Neutrophil (primary cell): Measurements from ENCODE around the gene HK2.

Experiments
- H3K27ac ChIP-seq: fragments of 200-600 bp; sonication (generic); 2 replicates; pipeline ENCODE4 v1.5.1; 2016; ENCODE audit warnings: mild to moderate bottlenecking, moderate library complexity
- H3K27me3 ChIP-seq: fragments of 200-600 bp; sonication (generic); 2 replicates; pipeline ENCODE4 v1.6.0; 2016; ENCODE audit warnings: mild to moderate bottlenecking
- H3K36me3 ChIP-seq: fragments of 200-600 bp; sonication (generic); 2 replicates; pipeline ENCODE4 v1.5.1; 2017
- H3K4me1 ChIP-seq, 2 experiments: fragments of 200-600 bp in 1 of 2; sonication (generic) in 1 of 2; 1 replicate in 1 of 2; 2 replicates in 1 of 2; pipeline versions ENCODE4 v1.5.1 to v1.6.1; 2013 to 2016; ENCODE audit warnings: low read depth in 1 of 2, low read length in 1 of 2, mild to moderate bottlenecking in 1 of 2, moderate library complexity in 1 of 2; ENCODE audit not compliant: control insufficient read depth in 1 of 2, insufficient read depth in 1 of 2
- H3K4me3 ChIP-seq, 2 experiments: fragments of 200-600 bp in 1 of 2; sonication (generic) in 1 of 2; 1 replicate in 1 of 2; 2 replicates in 1 of 2; pipeline ENCODE4 v1.5.1; 2013 to 2016; ENCODE audit warnings: low read depth in 1 of 2, low read length in 1 of 2, mild to moderate bottlenecking in 1 of 2, moderate library complexity in 1 of 2
- H3K9me3 ChIP-seq: fragments of 200-600 bp; sonication (generic); 2 replicates; pipeline ENCODE4 v1.5.1; 2016
- TF ChIP-seq, protein P1 (sequence below): fragments of 200-600 bp; sonication (generic); IDR thresholded peaks from 2 replicates; pipeline ENCODE4 v1.5.1; 2016; ENCODE audit warnings: antibody characterized with exemption

Gene HK2

GRCh38 chr2:74915743-74916142 is 81.8 kb downstream of the HK2 start:
- no peaks in the 10 kb centered on the region for H3K9me3 ChIP-seq
- H3K27ac ChIP-seq, result no peak overlapping the region
- no peak overlapping the region for H3K4me3 ChIP-seq
- peaks cover under 1% of the 10 kb centered on the region for H3K27me3 ChIP-seq
- no peaks in the 10 kb centered on the region for H3K36me3 ChIP-seq
- TF ChIP-seq, protein P1, sequence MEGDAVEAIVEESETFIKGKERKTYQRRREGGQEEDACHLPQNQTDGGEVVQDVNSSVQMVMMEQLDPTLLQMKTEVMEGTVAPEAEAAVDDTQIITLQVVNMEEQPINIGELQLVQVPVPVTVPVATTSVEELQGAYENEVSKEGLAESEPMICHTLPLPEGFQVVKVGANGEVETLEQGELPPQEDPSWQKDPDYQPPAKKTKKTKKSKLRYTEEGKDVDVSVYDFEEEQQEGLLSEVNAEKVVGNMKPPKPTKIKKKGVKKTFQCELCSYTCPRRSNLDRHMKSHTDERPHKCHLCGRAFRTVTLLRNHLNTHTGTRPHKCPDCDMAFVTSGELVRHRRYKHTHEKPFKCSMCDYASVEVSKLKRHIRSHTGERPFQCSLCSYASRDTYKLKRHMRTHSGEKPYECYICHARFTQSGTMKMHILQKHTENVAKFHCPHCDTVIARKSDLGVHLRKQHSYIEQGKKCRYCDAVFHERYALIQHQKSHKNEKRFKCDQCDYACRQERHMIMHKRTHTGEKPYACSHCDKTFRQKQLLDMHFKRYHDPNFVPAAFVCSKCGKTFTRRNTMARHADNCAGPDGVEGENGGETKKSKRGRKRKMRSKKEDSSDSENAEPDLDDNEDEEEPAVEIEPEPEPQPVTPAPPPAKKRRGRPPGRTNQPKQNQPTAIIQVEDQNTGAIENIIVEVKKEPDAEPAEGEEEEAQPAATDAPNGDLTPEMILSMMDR, result no peak
- H3K4me1 ChIP-seq, result peaks cover 4 to 7% of the 10 kb centered on the region in 2 experiments

DNA sequence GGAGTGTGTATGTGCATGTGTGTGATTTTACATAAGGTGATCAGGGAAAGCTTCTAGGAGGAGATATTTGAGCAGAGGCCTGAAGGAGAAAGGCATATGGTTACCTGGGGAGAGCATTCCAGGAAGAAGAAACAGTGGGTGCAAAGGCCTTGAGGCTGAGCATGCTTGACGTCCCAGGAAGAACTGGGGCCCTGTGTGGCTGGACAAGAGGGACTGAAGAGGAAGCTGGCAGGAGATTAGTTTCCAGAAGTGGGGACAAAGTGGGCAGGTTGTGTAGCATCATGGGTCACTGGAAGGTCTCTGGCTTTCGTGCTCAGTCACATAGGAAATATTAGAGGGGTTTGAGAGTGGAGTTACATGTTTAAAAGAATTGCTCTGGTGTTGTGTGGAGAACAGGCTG is 82.5 kb downstream of the HK2 start:
- no peak overlapping the region for H3K4me3 ChIP-seq
- no peaks in the 10 kb centered on the region for H3K9me3 ChIP-seq
- H3K27me3 ChIP-seq, result no peaks in the 10 kb centered on the region
- no peaks in the 10 kb centered on the region for H3K36me3 ChIP-seq
- H3K4me1 ChIP-seq, result peaks cover 4 to 7% of the 10 kb centered on the region in 2 experiments
- TF ChIP-seq, protein P1, result no peak
- no peak overlapping the region for H3K27ac ChIP-seq

DNA sequence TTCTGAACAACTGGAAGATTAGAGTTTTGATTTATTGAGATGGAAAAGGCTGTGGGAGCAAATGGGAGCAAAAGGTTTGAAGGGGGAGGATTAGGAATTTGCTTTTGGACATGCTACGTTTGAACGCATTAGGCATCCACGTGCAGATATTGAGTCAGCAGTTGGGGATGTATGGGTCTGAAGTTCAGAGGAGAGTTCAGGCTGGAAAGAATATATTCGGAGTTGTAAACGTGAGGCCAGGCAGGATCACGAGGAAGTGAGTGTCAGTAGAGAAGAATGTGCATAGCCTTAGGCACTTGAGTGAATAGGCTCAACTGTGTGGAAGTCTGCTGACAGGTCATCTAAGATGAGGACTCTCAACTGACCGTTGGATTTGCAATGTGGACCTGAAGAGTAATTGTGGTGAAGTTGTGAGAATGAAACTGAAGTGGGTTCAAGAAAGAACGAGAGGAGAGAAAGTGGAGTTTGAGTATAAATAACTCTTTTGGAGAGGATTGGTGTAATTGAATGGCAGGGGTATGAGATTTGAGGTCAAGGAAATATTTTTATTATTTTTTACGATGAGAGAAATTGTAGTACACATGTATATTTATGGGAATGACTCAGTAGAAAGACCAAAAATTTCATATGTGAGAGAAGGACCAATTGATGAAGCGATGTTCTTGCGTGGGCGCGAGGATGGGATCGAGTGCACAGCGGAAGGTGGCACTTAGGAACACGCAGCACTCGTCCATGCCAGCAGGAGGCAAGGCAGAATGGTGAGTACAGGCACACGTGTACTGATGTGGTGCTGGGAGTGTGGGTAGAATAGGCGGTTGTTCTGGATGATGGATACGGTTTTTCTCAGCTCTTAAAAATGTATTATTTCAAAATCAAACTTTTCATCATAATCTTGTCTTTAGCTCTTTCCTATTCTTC is 84.0 kb downstream of the HK2 start:
- Histone ChIP-seq H3K4me1 (peaks cover 16 to 20% of the 10 kb centered on the region in 2 experiments), H3K27me3 (no peaks in the 10 kb centered on the region), H3K9me3 (no peaks in the 10 kb centered on the region), H3K36me3 (no peaks in the 10 kb centered on the region), H3K27ac (no peak overlapping the region), H3K4me3 (no peak overlapping the region)
- TF ChIP-seq, protein P1, result no peak

GRCh38 chr2:74919827-74920226 is 85.9 kb downstream of the HK2 start:
- Histone ChIP-seq H3K4me3 (peak overlapping the region; percentile 46 to 53), H3K27ac (no peak overlapping the region), H3K36me3 (no peaks in the 10 kb centered on the region), H3K4me1 (peaks cover 27 to 32% of the 10 kb centered on the region in 2 experiments), H3K27me3 (no peaks in the 10 kb centered on the region), H3K9me3 (no peaks in the 10 kb centered on the region)
- TF ChIP-seq, protein P1, result peak; percentile 88

DNA sequence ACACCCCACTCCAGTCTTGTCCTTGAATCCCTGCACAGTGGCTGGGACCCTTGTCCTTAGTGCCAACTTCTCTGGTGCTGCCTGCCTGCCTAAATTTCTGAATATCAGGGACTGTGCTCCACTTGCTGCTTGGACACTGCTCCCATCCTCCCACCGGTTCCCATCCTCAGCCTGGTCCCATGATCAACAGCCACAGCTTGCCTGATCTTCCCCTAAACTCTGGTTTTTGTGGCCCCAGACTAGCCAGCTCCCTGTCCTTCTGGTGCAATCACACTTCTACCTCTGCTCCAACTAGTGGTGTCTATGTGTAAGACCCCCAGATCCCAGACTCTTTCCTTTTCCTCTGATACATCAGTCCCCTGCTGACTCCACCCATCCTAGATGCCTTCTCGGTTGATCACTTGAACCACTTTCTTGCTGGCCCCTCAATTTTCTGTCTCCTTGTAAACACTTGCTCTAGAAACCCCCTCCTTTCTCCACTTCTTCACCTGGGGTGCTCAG is 87.4 kb downstream of the HK2 start:
- no peak overlapping the region for H3K4me3 ChIP-seq
- H3K4me1 ChIP-seq, result peaks cover 27 to 32% of the 10 kb centered on the region in 2 experiments
- no peaks in the 10 kb centered on the region for H3K27me3 ChIP-seq
- H3K9me3 ChIP-seq, result no peaks in the 10 kb centered on the region
- TF ChIP-seq, protein P1, result no peak
- no peaks in the 10 kb centered on the region for H3K36me3 ChIP-seq
- H3K27ac ChIP-seq, result no peak overlapping the region
